ENCODE results near the gene ZNF462. TPM values are rescaled to one million over a fixed set of nuclear protein-coding genes. Genes with fewer than 3 reads are reported as not detected.

ZNF462 gene
- total and polyA plus RNA-seq, 2 of the 13 experiments (the other 11 are each of a cell fraction or from before 2014, with no cell fraction given), result not detected

DNA sequence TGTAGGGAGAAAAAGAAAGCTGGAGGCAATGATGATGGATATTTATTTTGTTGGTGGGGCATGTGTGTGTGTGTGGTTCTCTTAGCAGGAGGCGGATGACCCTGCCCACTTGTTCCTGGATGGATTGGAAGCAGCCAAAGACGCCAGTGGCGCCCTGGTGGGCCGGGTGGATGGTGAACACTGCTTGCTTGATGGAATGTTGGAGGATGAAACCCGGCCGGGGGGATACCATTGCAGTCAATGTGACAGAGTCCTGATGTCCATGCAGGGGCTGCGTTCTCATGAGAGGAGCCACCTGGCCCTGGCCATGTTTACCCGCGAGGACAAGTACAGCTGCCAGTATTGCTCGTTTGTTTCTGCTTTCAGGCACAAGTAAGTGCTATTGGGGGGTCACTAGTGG is 69.2 kb downstream of the ZNF462 start:
- no peak for ATAC-seq
- H3K36me3 ChIP-seq (replicated peaks in 1 of 2; ENCODE audit: control insufficient read depth in 1 of 2, insufficient read depth in 2 of 2, low read length in 2 of 2), result no peaks in the 10 kb centered on the region
- no peaks in the 10 kb centered on the region for H3K79me2 ChIP-seq (ENCODE audit: insufficient read depth, low read length)
- ChIA-PET POLR2A (no interaction called here), CTCF (ENCODE audit: low intra/inter-chr PET ratio, low total read pairs) (no interaction called here)
- peaks cover 0 to 2% of the 10 kb centered on the region in 2 experiments; a peak in 1 of 5 replicates for H3K27me3 ChIP-seq (ENCODE audit: control insufficient read depth in 1 of 2, insufficient read depth in 2 of 2, low read length in 2 of 2)
- H4K20me1 ChIP-seq (ENCODE audit: insufficient read depth, low read length), result no peaks in the 10 kb centered on the region
- intact Hi-C loops (cut with micrococcal nuclease; ENCODE audit: unreplicated experiment) (no loop called here), in situ Hi-C loops (cut with HindIII; ENCODE audit: extremely low pct_ligation_motif_present, low pct_unique_long_range_greater_than_20kb) (no loop called here)
- H3K9ac ChIP-seq (ENCODE audit: insufficient read depth, low read depth, low read length), result no peak overlapping the region
- no peaks in the 10 kb centered on the region for H3K9me3 ChIP-seq (ENCODE audit: low read length)
- 63% methylated on average over 7 of the region's 10 CpGs for WGBS (ENCODE audit: low lambda C conversion rate)
- no peak overlapping the region for H3K4me2 ChIP-seq (ENCODE audit: low read depth, low read length)
- no peak for DNase-seq (ENCODE audit: low spot score)
- H2AFZ ChIP-seq (ENCODE audit: low read length), result no peak overlapping the region
- no TSS peak for BruUV-seq (replicated peaks)
- H3K27ac ChIP-seq (ENCODE audit: extremely low read length, insufficient read depth, low read length), result no peak overlapping the region
- TF ChIP-seq, protein P1, sequence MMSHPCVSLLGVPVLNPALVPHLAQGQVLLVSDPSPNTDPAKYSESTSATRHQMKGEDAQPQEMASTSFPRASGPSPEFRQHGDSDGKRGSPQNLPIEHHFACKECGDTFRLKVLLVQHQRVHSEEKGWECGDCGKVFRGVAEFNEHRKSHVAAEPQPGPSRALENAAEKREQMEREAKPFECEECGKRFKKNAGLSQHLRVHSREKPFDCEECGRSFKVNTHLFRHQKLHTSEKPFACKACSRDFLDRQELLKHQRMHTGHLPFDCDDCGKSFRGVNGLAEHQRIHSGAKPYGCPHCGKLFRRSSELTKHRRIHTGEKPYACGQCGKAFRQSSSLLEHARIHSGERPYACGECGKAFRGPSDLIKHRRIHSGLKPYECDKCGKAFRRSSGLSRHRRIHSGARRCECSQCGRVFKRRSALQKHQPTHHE (CRISPR knock-in tag; IDR thresholded peaks at IDR 0.05; ENCODE audit: borderline replicate concordance), result no peak
- no peak for TF ChIP-seq ZSCAN31 (CRISPR knock-in tag; IDR thresholded peaks at IDR 0.05; ENCODE audit: low read depth)
- no peak for TF ChIP-seq GATAD1 (CRISPR knock-in tag; IDR thresholded peaks at IDR 0.05)
- no peak for TF ChIP-seq POLR2A (IDR thresholded peaks at IDR 0.05; ENCODE audit: insufficient read depth in 1 of 2, low read depth in 2 of 2, low read length in 2 of 2)
- TF ChIP-seq ZNF143 (CRISPR knock-in tag; IDR thresholded peaks at IDR 0.05), result no peak
- no peak for TF ChIP-seq STAT5B (CRISPR knock-in tag; IDR thresholded peaks at IDR 0.05)
- TF ChIP-seq ZNF329 (CRISPR knock-in tag; IDR thresholded peaks at IDR 0.05; ENCODE audit: low read depth), result no peak
- no peak for TF ChIP-seq ZNF510 (CRISPR knock-in tag; IDR thresholded peaks at IDR 0.05; ENCODE audit: low read depth)
- no peak for TF ChIP-seq KAT7 (CRISPR knock-in tag; IDR thresholded peaks at IDR 0.05; ENCODE audit: borderline replicate concordance)
- TF ChIP-seq SYNCRIP (IDR thresholded peaks at IDR 0.05; ENCODE audit: insufficient read depth, low read depth, low read length), result no peak
- no peak for TF ChIP-seq ZFYVE20 (CRISPR knock-in tag; IDR thresholded peaks at IDR 0.05; ENCODE audit: borderline replicate concordance, low read depth)
- no peak for TF ChIP-seq SMAD9 (CRISPR knock-in tag; IDR thresholded peaks at IDR 0.05)
- TF ChIP-seq ELF4 (CRISPR knock-in tag; IDR thresholded peaks at IDR 0.05; ENCODE audit: borderline replicate concordance), result no peak
- TF ChIP-seq, protein P2, sequence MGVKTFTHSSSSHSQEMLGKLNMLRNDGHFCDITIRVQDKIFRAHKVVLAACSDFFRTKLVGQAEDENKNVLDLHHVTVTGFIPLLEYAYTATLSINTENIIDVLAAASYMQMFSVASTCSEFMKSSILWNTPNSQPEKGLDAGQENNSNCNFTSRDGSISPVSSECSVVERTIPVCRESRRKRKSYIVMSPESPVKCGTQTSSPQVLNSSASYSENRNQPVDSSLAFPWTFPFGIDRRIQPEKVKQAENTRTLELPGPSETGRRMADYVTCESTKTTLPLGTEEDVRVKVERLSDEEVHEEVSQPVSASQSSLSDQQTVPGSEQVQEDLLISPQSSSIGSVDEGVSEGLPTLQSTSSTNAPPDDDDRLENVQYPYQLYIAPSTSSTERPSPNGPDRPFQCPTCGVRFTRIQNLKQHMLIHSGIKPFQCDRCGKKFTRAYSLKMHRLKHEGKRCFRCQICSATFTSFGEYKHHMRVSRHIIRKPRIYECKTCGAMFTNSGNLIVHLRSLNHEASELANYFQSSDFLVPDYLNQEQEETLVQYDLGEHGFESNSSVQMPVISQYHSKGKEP (CRISPR knock-in tag; IDR thresholded peaks at IDR 0.05), result no peak
- TF ChIP-seq NR2F2 (IDR thresholded peaks at IDR 0.05; ENCODE audit: borderline replicate concordance, low read depth), result no peak
- no peak for TF ChIP-seq MAFK (conservative IDR thresholded peaks at IDR 0.05 in 1 of 2, IDR thresholded peaks at IDR 0.05 in 1 of 2; ENCODE audit: low read length in 2 of 2)
- 0 out of 2 replicates have a peak, but pooled peaks cover 5% of the 10 kb centered on the region for H3K4me1 ChIP-seq (ENCODE audit: insufficient read depth, low read length)
- FAIRE-seq, result no peak
- H3K4me3 ChIP-seq (replicated peaks in 1 of 3; ENCODE audit: insufficient read depth in 1 of 3, low read depth in 2 of 3, low read length in 3 of 3), result no peak overlapping the region
